ENCODE results near the gene MAPK6. TPM values are rescaled to one million over a fixed set of nuclear protein-coding genes. Genes with fewer than 3 reads are reported as not detected.
A peak's percentile ranks its signal among the peaks of the same experiment; 100 is the strongest.

The MAPK6 gene
- total and polyA plus RNA-seq, 10 of the 15 experiments (the other 5 are each of a cell fraction or from before 2014, with no cell fraction given): 20.6 to 100 (median 52.6) TPM

DNA sequence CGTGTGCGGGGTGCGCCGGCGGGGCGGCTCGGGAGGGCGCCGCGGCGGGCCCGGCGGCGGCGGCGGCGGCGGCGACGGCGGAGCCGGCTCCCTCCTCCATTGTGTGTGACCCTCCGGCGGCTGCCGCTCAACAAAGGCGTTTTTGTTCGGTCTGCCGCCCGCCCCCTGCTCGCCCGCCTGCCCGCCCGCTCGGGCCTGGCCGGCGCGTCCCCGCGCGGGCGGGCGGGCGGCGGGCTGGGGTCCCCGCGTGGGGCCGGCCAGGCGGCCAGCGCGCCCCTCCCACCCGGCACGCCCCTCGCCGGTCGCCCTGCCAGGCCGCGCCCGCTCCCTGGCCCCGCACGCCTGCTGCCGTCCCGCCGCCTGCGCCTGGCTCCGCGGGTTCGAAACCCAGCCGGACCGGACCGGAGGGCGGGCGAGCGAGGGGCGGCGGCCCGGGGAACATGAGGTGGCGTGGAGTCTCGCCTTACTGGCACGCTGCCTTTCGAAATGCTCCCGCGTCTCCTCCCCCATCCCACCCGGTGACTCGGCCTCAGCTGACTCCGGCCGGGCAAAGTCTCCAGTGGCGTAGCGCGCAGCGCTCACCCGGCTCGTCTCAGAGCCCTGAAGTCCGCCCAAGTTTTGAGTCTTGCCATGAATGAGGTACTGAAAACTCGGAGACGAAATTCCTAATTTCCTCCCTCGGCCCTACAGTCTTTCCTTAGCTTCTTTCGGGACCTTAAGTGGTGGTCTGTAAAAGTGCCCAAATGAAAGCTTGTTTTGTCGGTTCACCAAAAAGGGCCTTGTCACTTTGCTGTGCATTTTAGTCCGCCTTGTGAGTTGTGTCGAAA, 588 bp downstream of the MAPK6 start (continued):
- peak; percentile 13 for TF ChIP-seq SMARCA5 (IDR thresholded peaks at IDR 0.05)
- peak; percentile 74 for TF ChIP-seq GATAD2B (conservative IDR thresholded peaks at IDR 0.05; ENCODE audit: low read depth)
- no peak for TF ChIP-seq PRDM15 (CRISPR knock-in tag; IDR thresholded peaks at IDR 0.05)
- peak; percentile 55 for TF ChIP-seq MYC (IDR thresholded peaks at IDR 0.05; ENCODE audit: insufficient read depth, insufficient read length, insufficient replicate concordance, low read length, severe bottlenecking)
- TF ChIP-seq, protein P1, sequence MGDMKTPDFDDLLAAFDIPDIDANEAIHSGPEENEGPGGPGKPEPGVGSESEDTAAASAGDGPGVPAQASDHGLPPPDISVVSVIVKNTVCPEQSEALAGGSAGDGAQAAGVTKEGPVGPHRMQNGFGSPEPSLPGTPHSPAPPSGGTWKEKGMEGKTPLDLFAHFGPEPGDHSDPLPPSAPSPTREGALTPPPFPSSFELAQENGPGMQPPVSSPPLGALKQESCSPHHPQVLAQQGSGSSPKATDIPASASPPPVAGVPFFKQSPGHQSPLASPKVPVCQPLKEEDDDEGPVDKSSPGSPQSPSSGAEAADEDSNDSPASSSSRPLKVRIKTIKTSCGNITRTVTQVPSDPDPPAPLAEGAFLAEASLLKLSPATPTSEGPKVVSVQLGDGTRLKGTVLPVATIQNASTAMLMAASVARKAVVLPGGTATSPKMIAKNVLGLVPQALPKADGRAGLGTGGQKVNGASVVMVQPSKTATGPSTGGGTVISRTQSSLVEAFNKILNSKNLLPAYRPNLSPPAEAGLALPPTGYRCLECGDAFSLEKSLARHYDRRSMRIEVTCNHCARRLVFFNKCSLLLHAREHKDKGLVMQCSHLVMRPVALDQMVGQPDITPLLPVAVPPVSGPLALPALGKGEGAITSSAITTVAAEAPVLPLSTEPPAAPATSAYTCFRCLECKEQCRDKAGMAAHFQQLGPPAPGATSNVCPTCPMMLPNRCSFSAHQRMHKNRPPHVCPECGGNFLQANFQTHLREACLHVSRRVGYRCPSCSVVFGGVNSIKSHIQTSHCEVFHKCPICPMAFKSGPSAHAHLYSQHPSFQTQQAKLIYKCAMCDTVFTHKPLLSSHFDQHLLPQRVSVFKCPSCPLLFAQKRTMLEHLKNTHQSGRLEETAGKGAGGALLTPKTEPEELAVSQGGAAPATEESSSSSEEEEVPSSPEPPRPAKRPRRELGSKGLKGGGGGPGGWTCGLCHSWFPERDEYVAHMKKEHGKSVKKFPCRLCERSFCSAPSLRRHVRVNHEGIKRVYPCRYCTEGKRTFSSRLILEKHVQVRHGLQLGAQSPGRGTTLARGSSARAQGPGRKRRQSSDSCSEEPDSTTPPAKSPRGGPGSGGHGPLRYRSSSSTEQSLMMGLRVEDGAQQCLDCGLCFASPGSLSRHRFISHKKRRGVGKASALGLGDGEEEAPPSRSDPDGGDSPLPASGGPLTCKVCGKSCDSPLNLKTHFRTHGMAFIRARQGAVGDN (IDR thresholded peaks at IDR 0.05): peak; percentile 32; the same call in 1 of the 2 replicates
- peak; percentile 91 for TF ChIP-seq NKRF (conservative IDR thresholded peaks at IDR 0.05)
- TF ChIP-seq MLLT1 (IDR thresholded peaks at IDR 0.05): peak; percentile 94; the same call in 1 of the 2 replicates
- 0 out of 2 replicates have a peak, but pooled peaks have one; percentile 18 for TF ChIP-seq ZNF207 (IDR thresholded peaks at IDR 0.05; ENCODE audit: borderline replicate concordance)
- peak; percentile 48; the same call in 1 of the 3 replicates for TF ChIP-seq POU2F2 (IDR thresholded peaks at IDR 0.05; ENCODE audit: borderline replicate concordance, low read depth, low read length)
- TF ChIP-seq TAF1 (IDR thresholded peaks at IDR 0.05; ENCODE audit: borderline replicate concordance, low read depth, low read length): 0 out of 2 replicates have a peak, but pooled peaks have one; percentile 47
- 0 out of 2 replicates have a peak, but pooled peaks have one; percentile 38 for TF ChIP-seq NBN (IDR thresholded peaks at IDR 0.05)
- TF ChIP-seq, protein P2, sequence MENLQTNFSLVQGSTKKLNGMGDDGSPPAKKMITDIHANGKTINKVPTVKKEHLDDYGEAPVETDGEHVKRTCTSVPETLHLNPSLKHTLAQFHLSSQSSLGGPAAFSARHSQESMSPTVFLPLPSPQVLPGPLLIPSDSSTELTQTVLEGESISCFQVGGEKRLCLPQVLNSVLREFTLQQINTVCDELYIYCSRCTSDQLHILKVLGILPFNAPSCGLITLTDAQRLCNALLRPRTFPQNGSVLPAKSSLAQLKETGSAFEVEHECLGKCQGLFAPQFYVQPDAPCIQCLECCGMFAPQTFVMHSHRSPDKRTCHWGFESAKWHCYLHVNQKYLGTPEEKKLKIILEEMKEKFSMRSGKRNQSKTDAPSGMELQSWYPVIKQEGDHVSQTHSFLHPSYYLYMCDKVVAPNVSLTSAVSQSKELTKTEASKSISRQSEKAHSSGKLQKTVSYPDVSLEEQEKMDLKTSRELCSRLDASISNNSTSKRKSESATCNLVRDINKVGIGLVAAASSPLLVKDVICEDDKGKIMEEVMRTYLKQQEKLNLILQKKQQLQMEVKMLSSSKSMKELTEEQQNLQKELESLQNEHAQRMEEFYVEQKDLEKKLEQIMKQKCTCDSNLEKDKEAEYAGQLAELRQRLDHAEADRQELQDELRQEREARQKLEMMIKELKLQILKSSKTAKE (IDR thresholded peaks at IDR 0.05; ENCODE audit: low read depth, poor library complexity, severe bottlenecking): peak; percentile 72
- TF ChIP-seq ZNF384 (IDR thresholded peaks at IDR 0.05; ENCODE audit: borderline replicate concordance, low read depth, low read length): no peak
- TF ChIP-seq DPF2 (IDR thresholded peaks at IDR 0.05): peak; percentile 43

Measured in GM12878 (cell line).